NB4 (cell line): ENCODE data around the gene COBL.

Experiments
- POLR2A ChIP-seq: IDR thresholded peaks from 2 replicates; pipeline ENCODE4 v1.6.1; 2011; ENCODE audit warnings: mild to moderate bottlenecking; ENCODE audit not compliant: insufficient read length; ENCODE audit errors: extremely low read depth
- TF ChIP-seq, protein P1 (sequence below): IDR thresholded peaks from one replicate; pipeline ENCODE4 v1.5.1; 2012; ENCODE audit warnings: low read depth, low read length
- TF ChIP-seq, protein P2 (sequence below): IDR thresholded peaks from 2 replicates; pipeline ENCODE4 v1.6.1; 2011; ENCODE audit warnings: low read depth, low read length

DNA sequence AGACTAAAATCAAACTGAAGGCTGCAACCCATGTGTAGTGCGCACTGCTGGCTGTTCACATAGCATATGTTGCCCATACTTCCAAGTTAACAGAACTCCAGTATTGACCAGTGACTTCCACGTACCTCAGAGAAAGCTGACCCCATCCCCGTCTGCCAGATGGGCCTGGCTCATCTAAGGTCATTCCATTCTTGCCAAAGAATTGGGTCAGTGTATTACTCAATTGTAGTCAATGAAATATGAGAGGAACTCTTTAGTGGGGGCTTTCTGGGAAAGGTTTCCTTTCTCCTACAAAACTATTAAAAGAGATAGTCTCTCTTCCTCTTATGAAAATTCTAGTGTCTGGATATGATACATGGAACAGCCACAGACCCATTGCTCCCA, 238.6 kb downstream of the COBL start:
- TF ChIP-seq, protein P1, sequence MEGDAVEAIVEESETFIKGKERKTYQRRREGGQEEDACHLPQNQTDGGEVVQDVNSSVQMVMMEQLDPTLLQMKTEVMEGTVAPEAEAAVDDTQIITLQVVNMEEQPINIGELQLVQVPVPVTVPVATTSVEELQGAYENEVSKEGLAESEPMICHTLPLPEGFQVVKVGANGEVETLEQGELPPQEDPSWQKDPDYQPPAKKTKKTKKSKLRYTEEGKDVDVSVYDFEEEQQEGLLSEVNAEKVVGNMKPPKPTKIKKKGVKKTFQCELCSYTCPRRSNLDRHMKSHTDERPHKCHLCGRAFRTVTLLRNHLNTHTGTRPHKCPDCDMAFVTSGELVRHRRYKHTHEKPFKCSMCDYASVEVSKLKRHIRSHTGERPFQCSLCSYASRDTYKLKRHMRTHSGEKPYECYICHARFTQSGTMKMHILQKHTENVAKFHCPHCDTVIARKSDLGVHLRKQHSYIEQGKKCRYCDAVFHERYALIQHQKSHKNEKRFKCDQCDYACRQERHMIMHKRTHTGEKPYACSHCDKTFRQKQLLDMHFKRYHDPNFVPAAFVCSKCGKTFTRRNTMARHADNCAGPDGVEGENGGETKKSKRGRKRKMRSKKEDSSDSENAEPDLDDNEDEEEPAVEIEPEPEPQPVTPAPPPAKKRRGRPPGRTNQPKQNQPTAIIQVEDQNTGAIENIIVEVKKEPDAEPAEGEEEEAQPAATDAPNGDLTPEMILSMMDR, result no peak
- TF ChIP-seq, protein P2, sequence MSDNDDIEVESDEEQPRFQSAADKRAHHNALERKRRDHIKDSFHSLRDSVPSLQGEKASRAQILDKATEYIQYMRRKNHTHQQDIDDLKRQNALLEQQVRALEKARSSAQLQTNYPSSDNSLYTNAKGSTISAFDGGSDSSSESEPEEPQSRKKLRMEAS, result no peak
- TF ChIP-seq POLR2A, result no peak
